ENCODE measurements around the gene CAPN10. TPM values are rescaled to one million over a fixed set of nuclear protein-coding genes. Genes with fewer than 3 reads are reported as not detected.

The CAPN10 gene
- polyA plus RNA-seq, 3 donors = 7.3 to 57.0 (median 7.4) TPM

DNA sequence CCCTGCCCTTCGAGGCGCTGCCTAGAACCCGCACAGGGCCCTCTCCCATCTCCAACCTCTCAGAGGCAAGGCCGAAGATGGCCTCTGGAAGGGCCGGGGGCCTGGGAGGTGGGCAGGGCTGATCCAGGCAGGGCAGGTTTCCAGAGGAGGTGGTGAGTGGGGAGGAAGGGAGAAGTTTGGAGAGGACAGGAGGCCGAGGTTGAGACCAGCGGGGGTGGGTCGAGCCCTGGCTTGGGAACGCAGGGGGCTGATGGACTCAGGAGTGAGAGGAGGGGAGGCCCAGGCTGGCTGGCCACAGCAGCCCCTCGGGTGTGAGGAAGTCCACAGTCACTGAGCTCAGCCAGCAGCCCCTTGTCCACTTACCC is 10.5 kb downstream of the CAPN10 start:
- no peak overlapping the region for H3K4me2 ChIP-seq (replicated peaks; ENCODE audit: extremely low read depth, low read length, poor library complexity, severe bottlenecking)
- H3K27me3 ChIP-seq (ENCODE audit: control insufficient read depth in 2 of 2, insufficient read depth in 2 of 2, low read length in 2 of 2) = no peaks in the 10 kb centered on the region
- H3K79me2 ChIP-seq (ENCODE audit: insufficient read depth, low read length) = peaks cover 16% of the 10 kb centered on the region
- WGBS (ENCODE audit: insufficient coverage) = 96% methylated on average over 9 of the region's 10 CpGs
- no peak for DNase-seq
- intact Hi-C loops (cut with micrococcal nuclease) = no loop called here
- no peak overlapping the region for H3K9ac ChIP-seq (ENCODE audit: insufficient read depth, low read length, poor library complexity, severe bottlenecking)
- TF ChIP-seq, protein P1, sequence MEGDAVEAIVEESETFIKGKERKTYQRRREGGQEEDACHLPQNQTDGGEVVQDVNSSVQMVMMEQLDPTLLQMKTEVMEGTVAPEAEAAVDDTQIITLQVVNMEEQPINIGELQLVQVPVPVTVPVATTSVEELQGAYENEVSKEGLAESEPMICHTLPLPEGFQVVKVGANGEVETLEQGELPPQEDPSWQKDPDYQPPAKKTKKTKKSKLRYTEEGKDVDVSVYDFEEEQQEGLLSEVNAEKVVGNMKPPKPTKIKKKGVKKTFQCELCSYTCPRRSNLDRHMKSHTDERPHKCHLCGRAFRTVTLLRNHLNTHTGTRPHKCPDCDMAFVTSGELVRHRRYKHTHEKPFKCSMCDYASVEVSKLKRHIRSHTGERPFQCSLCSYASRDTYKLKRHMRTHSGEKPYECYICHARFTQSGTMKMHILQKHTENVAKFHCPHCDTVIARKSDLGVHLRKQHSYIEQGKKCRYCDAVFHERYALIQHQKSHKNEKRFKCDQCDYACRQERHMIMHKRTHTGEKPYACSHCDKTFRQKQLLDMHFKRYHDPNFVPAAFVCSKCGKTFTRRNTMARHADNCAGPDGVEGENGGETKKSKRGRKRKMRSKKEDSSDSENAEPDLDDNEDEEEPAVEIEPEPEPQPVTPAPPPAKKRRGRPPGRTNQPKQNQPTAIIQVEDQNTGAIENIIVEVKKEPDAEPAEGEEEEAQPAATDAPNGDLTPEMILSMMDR (IDR thresholded peaks at IDR 0.05) = no peak
- no peaks in the 10 kb centered on the region for H3K9me3 ChIP-seq (replicated peaks in 1 of 2; ENCODE audit: control insufficient read depth in 1 of 2, insufficient read depth in 1 of 2, low read length in 2 of 2)
- H3K4me1 ChIP-seq (ENCODE audit: control insufficient read depth in 1 of 2, insufficient read depth in 2 of 2, low read length in 2 of 2) = no peaks in the 10 kb centered on the region
- no peak overlapping the region for H2AFZ ChIP-seq (ENCODE audit: insufficient read depth, low read depth, low read length, poor library complexity, severe bottlenecking)
- peak overlapping the region in 1 of 7 donors; percentile 30 for H3K27ac Mint-ChIP-seq
- H3K9me3 Mint-ChIP-seq = no peaks in the 10 kb centered on the region
- H3K4me3 Mint-ChIP-seq = no peak overlapping the region
- H3K36me3 Mint-ChIP-seq = peaks cover 43 to 84% of the 10 kb centered on the region in 2 donors
- peaks cover 65 to 94% of the 10 kb centered on the region in 2 donors for H3K36me3 ChIP-seq (replicated peaks in 1 of 2; ENCODE audit: control insufficient read depth in 1 of 2, insufficient read depth in 2 of 2, low read length in 2 of 2)
- H3K27me3 Mint-ChIP-seq (ENCODE audit: low read depth in 3 of 3) = peaks cover 0 to 2% (median 0%) of the 10 kb centered on the region in 3 donors
- peaks cover 24% of the 10 kb centered on the region for H4K20me1 ChIP-seq (ENCODE audit: insufficient read depth, low read length)
- H3K27ac ChIP-seq (ENCODE audit: low read depth in 1 of 2, low read length in 2 of 2) = no peak overlapping the region
- no peaks in the 10 kb centered on the region for H3K4me1 Mint-ChIP-seq
- H3K4me3 ChIP-seq (replicated peaks in 1 of 3; ENCODE audit: low read depth in 2 of 3, low read length in 3 of 3) = no peak overlapping the region

DNA sequence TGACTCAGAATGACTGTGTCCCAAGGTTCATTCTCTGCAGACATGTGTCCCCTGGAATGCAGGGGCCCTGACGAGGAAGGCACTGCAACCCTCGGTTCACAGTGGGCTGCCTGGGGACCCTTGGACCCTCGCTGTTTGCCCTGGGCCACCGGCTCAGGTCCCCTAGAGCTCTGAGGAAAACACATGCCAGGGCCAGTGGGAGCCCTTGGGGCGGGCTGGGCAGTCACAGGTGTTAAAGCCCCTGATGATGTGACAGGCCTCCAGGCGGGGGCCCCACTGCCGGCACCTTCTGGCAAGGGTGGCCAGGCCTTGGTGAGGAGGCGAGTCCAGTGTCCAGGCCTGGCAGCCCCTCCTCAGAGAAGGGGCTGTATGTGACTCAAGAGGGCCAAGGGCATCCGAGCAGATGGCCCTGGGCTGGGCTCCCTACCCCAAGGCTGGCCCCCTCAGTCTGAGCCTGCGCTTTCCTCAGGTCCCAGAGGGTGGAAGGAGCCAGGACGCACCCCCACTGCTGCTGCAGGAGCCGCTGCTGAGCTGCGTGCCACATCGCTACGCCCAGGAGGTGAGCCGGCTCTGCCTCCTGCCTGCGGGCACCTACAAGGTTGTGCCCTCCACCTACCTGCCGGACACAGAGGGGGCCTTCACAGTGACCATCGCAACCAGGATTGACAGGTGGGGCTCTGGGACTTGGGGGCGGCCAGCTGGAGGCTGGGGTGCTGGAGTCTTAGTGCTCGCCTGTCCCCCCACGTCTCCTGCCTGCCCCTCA is 11.1 kb downstream of the CAPN10 start:
- no peaks in the 10 kb centered on the region for H3K4me1 Mint-ChIP-seq
- Histone ChIP-seq H3K4me3 (replicated peaks in 1 of 3; ENCODE audit: low read depth in 2 of 3, low read length in 3 of 3) (no peak overlapping the region), H3K27ac (ENCODE audit: low read depth in 1 of 2, low read length in 2 of 2) (no peak overlapping the region), H2AFZ (ENCODE audit: insufficient read depth, low read depth, low read length, poor library complexity, severe bottlenecking) (no peak overlapping the region), H4K20me1 (ENCODE audit: insufficient read depth, low read length) (peaks cover 23% of the 10 kb centered on the region), H3K36me3 (replicated peaks in 1 of 2; ENCODE audit: control insufficient read depth in 1 of 2, insufficient read depth in 2 of 2, low read length in 2 of 2) (peaks cover 60 to 93% of the 10 kb centered on the region in 2 donors), H3K4me2 (replicated peaks; ENCODE audit: extremely low read depth, low read length, poor library complexity, severe bottlenecking) (no peak overlapping the region), H3K27me3 (ENCODE audit: control insufficient read depth in 2 of 2, insufficient read depth in 2 of 2, low read length in 2 of 2) (no peaks in the 10 kb centered on the region), H3K9ac (ENCODE audit: insufficient read depth, low read length, poor library complexity, severe bottlenecking) (no peak overlapping the region), H3K4me1 (ENCODE audit: control insufficient read depth in 1 of 2, insufficient read depth in 2 of 2, low read length in 2 of 2) (no peaks in the 10 kb centered on the region), H3K9me3 (replicated peaks in 1 of 2; ENCODE audit: control insufficient read depth in 1 of 2, insufficient read depth in 1 of 2, low read length in 2 of 2) (no peaks in the 10 kb centered on the region), H3K79me2 (ENCODE audit: insufficient read depth, low read length) (peaks cover 16% of the 10 kb centered on the region)
- intact Hi-C loops (cut with micrococcal nuclease) = no loop called here
- H3K36me3 Mint-ChIP-seq = peaks cover 38 to 79% of the 10 kb centered on the region in 2 donors
- peaks cover 0 to 3% (median 0%) of the 10 kb centered on the region in 3 donors for H3K27me3 Mint-ChIP-seq (ENCODE audit: low read depth in 3 of 3)
- H3K4me3 Mint-ChIP-seq = no peak overlapping the region
- no peak overlapping the region for H3K27ac Mint-ChIP-seq
- TF ChIP-seq, protein P1 (IDR thresholded peaks at IDR 0.05) = no peak
- no peak for DNase-seq
- no peaks in the 10 kb centered on the region for H3K9me3 Mint-ChIP-seq
- WGBS (ENCODE audit: insufficient coverage) = 96% methylated on average over 18 of the region's 22 CpGs
